GM12801 (cell line): ENCODE results near the gene CHD6.

Source experiments
- TF ChIP-seq, protein P1 (sequence below): IDR thresholded peaks from one replicate; pipeline ENCODE4 v1.5.1; 2011; ENCODE audit warnings: control low read depth; ENCODE audit not compliant: insufficient read length; ENCODE audit errors: extremely low read depth

The CHD6 gene

DNA sequence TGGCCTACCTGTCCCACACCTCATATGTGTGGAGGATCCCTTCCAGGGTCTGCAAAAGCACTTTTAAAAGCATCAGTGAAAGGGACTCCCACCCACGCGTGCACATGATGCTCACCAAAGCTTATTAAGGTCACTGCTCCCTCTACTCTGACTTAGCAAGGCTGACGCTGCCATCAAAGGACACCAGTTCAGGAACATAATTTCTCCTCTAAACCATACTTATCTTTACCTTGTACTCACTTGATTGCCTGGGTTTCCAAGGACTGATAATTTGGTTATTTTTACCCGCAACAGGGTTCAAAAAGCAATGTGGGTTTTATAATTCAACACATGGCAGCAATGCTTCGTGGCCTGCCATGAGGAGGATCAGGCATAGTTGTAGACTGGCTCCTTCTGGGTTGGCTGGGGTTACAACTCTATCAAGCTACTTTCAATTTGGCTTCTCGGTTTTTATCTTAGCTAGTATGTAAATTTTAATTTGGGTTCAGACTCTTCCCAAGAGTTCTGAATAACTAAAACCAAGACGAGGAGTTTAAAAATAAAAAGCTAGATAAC, 199.4 kb downstream of the CHD6 start:
- TF ChIP-seq, protein P1, sequence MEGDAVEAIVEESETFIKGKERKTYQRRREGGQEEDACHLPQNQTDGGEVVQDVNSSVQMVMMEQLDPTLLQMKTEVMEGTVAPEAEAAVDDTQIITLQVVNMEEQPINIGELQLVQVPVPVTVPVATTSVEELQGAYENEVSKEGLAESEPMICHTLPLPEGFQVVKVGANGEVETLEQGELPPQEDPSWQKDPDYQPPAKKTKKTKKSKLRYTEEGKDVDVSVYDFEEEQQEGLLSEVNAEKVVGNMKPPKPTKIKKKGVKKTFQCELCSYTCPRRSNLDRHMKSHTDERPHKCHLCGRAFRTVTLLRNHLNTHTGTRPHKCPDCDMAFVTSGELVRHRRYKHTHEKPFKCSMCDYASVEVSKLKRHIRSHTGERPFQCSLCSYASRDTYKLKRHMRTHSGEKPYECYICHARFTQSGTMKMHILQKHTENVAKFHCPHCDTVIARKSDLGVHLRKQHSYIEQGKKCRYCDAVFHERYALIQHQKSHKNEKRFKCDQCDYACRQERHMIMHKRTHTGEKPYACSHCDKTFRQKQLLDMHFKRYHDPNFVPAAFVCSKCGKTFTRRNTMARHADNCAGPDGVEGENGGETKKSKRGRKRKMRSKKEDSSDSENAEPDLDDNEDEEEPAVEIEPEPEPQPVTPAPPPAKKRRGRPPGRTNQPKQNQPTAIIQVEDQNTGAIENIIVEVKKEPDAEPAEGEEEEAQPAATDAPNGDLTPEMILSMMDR = no peak

DNA sequence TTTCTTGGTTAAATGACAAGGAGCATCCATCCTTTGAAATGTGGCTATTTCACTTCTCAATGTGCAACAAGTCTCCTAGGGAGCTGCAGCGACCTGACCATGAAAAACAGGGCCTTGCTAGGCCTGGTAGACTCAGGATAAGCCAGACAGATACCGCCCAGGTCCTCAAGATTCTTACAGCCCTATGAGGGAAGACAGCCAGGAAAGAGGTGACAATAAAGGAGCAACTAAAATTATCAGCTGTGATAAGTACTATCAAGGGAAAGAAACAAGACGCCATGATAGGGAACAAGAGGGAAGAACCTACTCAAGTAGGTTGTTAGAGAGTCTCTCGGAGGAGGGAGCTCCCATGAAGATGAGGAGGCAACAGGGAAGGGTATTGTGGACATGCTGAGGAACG, 200.1 kb downstream of the CHD6 start:
- TF ChIP-seq, protein P1 = no peak

DNA sequence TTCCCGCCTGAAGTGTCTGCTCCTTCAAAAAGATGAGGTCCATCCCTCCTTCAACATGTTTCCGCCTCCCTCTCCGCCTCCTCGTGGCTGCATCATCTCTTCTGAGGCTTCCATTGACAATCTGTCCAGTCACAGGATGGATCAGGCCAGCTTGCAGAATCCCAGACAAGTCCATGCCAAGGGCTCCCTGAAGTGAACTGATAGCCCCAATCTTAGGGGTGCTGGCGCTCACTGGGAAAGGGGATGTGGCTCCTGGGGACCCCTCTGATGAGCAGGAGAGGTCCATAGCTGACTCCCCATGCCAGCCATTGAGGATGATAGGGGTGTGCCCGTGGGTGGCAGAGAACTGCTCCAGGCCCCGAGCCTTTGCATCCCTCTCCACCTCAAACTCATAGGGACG, 203.0 kb downstream of the CHD6 start:
- TF ChIP-seq, protein P1 = no peak

DNA sequence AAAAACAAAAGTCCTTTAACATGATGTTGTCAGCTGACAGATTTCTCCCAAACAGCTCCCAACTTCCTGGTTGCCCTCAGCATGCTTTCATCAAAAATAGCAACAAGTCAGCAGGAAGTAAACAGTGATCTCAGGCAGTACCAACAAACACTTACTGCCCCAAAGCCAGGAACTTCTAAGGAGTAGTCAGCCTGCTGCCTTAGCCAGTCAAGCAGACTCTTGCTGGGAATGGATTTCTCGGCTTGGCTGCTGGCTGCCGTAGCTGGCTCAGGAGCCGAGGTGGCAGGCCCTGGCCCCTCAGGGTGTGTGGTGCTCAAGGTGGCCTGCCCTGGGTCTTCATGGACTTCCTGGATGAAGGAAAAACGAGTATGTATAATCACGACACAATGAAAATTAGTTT, 205.0 kb downstream of the CHD6 start:
- TF ChIP-seq, protein P1 = no peak

DNA sequence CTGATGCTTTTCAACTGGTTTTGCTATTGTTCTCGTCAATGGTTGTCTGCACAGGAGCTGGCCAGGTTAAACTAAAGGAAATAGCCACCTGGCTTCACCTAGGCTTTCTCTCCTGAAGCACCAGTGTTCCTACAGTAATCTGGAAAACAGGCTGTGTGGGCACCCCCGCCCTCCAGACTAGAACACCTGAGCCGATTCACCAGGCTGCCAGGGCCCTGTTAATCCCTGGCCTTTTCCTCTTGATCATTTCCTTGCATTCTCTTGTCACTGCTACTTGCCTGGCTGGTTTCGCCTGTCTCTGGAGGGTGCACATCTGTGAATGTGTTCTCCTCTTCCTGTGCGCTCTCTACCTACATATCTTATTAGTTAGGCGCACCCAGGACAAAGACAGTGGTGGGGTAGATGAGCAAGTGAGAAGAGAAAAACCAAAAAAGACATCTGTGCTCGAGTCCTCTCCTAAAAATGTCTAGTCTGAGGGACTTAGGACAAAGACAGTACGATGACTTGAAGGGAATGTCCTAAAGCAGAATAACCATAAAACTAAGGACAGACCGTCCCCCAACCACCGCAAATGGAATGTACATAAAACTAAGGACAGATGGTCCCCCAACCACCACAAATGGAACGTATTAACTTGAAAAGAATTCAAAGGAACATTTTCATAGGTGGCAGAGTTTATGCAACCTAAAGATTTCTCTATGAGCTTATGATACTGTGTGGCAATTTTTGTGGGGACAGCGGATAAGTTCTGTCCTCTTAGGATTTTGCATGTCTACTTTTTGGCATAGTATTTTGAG, 205.7 kb downstream of the CHD6 start:
- TF ChIP-seq, protein P1 = no peak

DNA sequence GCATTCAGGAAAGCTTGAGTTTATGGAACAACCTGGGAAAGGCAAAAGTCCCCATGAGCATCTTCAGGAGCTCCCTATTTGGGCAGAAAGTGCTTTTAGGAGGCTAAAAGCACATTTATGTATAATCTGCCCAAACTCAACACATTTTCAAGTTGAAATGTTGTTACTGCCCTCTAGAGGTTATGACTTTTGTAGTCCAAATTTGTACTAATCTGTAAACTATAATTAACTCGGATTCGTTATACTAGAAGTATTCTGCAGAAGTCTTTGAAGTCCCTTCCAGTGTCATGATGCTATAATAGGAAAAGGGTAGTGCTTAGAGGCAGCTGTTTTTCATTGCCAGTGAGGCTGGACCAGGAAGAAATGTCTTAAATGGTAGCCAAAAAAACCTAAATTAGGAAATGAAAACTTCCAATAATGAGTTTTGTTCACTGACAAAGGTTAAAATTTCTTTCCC, 206.8 kb downstream of the CHD6 start:
- TF ChIP-seq, protein P1 = no peak

DNA sequence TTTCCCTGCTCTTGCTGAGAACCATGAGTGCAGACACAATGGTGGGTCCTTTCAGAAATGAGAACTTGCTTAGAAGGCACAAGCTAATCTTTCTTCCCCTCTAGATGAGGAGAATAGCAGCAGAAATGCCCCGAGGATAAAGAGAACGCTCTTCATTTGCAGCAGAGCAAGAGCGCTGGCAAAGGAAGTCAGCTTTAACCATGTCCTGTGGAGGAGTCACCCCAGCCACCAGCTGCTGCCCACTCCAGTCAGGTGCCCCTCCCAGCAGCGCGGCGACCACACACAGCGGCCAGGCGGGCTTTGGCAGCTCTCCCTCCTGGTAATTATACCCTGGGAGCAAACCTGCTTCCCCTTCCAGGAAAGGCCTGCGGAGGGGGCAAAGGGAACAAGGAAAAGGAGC, 209.2 kb downstream of the CHD6 start:
- TF ChIP-seq, protein P1 = no peak
